ENCODE measurements around the gene RNPS1.

The RNPS1 gene

DNA sequence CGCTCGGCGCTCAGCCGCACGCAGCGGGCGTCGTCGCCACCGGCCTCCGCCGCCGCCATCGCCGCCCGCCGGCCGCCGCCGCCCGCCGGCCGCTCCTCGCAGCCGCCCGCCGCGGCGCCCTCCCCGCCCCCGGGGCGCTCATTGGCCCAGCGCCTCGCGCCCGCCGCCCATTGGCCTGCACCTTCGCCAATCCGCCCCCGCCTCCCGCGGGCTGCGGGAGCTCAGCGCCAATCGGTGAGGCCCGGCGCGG, 53.3 kb downstream of the RNPS1 start, which contains the start of gene PGP:
TSS of gene PGP (minus strand) at position 122 of the 250 bp plus-strand sequence. CDS start at position 59, 63 bp downstream.
- TF ChIP-seq EZH2phosphoT487 (conservative IDR thresholded peaks at IDR 0.05; ENCODE audit: low read length) (no peak), CTCF (IDR thresholded peaks at IDR 0.05; ENCODE audit: insufficient read depth, low read length, poor library complexity, severe bottlenecking) (no peak)

DNA sequence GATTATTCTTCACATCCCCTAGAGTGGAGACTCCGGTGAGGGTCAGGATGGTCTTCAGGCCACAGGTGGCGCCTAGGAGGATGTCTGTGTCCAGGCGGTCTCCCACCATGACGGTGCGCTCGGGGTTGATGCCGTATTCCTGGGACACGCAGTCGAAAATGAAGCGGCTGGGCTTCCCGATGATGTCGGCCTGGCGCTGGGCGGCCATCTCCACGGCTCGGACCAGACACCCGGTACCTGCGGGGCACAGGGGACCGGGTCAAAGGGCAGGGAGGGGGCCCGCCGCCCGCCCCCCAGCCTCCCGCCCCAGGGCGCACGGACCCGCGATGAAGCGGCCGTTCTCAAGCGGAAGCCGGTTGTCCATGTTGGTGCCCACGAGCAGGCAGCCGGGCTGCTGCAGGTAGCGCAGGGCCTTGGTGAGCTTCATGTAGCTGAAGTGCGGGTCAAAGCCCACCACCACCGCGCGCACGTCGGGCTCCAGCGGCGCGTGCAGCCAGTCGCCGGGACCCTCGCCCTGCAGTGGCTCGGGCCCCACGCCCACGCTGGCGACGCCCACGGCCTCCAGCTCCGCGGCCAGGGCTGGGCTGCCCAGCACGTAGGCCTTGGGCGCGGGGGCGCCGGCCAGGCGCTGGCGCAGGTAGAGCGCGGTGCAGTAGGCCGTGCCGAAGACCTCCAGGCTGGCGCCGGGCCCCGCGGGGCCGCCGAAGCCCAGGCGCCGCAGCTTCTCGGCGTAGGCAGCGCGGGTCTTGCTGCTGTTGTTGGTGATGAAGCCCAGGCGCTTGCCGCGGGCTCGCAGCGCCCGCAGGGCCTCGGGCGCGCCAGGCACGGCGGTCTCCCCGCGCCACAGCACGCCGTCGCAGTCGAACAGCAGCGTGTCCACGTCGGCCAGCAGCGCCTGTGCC, 53.9 kb downstream of the RNPS1 start:
- TF ChIP-seq EZH2phosphoT487 (conservative IDR thresholded peaks at IDR 0.05; ENCODE audit: low read length) (no peak), CTCF (IDR thresholded peaks at IDR 0.05; ENCODE audit: insufficient read depth, low read length, poor library complexity, severe bottlenecking) (no peak)
- Histone ChIP-seq H3K4me3 (ENCODE audit: insufficient read depth, low read length, poor library complexity, severe bottlenecking) (peak overlapping the region; percentile 92), H3K4me2 (ENCODE audit: low read depth, low read length, poor library complexity, severe bottlenecking) (peak overlapping the region; percentile 66), H3K79me2 (ENCODE audit: insufficient read depth, low read length) (peaks cover 18% of the 10 kb centered on the region), H3K9ac (ENCODE audit: low read length) (peak overlapping the region; percentile 98), H3K36me3 (ENCODE audit: low read length) (no peaks in the 10 kb centered on the region), H3K9me3 (ENCODE audit: insufficient read depth, low read length) (no peaks in the 10 kb centered on the region), H4K20me1 (ENCODE audit: low read depth, low read length) (no peaks in the 10 kb centered on the region), H3K27ac (ENCODE audit: low read depth, low read length) (peak overlapping the region; percentile 55), H2AFZ (ENCODE audit: low read depth, low read length, severe bottlenecking) (no peak overlapping the region), H3F3A (ENCODE audit: insufficient read depth) (peaks cover 16% of the 10 kb centered on the region; the same call in 1 of the 2 replicates), H3K9me2 (replicated peaks; ENCODE audit: insufficient read depth, low read length) (no peaks in the 10 kb centered on the region), H3K27me3 (ENCODE audit: low read length) (no peaks in the 10 kb centered on the region)

More for the DNA sequence above, 53.3 kb downstream of the RNPS1 start, which contains the start of gene PGP:
- Histone ChIP-seq H3F3A (ENCODE audit: insufficient read depth) (peaks cover 16% of the 10 kb centered on the region; the same call in 1 of the 2 replicates), H3K4me3 (ENCODE audit: insufficient read depth, low read length, poor library complexity, severe bottlenecking) (peak within 1 kb of the TSS; percentile 99), H3K36me3 (ENCODE audit: low read length) (no peaks in the 10 kb centered on the region), H3K79me2 (ENCODE audit: insufficient read depth, low read length) (peaks cover 18% of the 10 kb centered on the region), H3K9ac (ENCODE audit: low read length) (peak within 1 kb of the TSS; percentile 98), H3K27me3 (ENCODE audit: low read length) (no peaks in the 10 kb centered on the region), H3K9me3 (ENCODE audit: insufficient read depth, low read length) (no peaks in the 10 kb centered on the region), H2AFZ (ENCODE audit: low read depth, low read length, severe bottlenecking) (peak within 1 kb of the TSS; percentile 83), H3K27ac (ENCODE audit: low read depth, low read length) (peak within 1 kb of the TSS; percentile 80), H3K9me2 (replicated peaks; ENCODE audit: insufficient read depth, low read length) (no peaks in the 10 kb centered on the region), H4K20me1 (ENCODE audit: low read depth, low read length) (no peaks in the 10 kb centered on the region), H3K4me2 (ENCODE audit: low read depth, low read length, poor library complexity, severe bottlenecking) (peak within 1 kb of the TSS; percentile 77)

DNA sequence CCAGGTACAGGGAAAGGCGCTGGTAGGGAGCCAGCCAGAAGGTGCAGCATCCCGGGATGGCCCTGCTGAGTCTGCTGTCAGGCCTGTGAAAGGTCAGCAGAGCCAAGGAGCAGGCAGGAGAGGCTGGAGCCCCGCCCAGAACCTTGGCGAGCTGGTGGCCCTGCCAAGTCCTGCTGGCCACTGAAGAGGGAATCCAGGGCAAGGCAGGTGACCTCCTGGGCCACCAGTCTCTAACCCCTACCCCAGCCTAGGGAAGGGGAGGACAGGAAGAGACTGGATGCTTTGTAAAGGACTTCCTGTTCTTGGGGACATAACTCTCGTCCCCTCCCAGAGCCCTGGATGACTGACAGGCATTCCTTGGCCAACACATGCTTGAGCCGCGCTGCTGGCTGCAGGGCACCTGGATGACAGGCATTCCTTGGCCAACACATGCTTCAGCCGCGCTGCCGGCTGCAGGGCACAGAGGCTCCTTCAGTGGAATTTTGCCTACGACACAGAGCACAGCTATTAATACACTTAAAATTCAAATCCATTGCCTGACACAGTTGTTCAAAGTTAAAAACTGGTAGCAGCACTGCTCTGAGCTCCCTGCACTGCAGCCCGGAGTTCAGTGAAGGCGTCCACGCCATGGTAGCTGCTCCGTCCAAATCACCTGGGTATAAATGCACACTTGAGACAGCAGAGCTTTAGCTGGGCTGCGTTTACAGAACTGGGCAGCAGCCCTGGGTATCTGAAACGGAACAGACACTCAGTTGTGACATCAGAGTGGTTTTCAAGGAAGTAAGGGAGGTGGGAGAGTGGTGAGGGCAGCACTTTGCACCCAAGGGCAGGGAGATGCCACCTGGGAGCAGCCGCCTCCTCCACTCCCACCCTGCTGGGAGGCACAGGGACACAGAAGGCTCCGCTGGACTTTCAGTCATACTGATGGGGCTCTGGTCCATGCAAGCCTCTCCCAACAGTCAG, 55.3 kb downstream of the RNPS1 start:
- Histone ChIP-seq H3K9me3 (ENCODE audit: insufficient read depth, low read length) (no peaks in the 10 kb centered on the region), H3K9ac (ENCODE audit: low read length) (peak overlapping the region; percentile 98), H3K4me3 (ENCODE audit: insufficient read depth, low read length, poor library complexity, severe bottlenecking) (peak overlapping the region; percentile 92), H3K9me2 (replicated peaks; ENCODE audit: insufficient read depth, low read length) (no peaks in the 10 kb centered on the region), H3K36me3 (ENCODE audit: low read length) (no peaks in the 10 kb centered on the region), H3K4me2 (ENCODE audit: low read depth, low read length, poor library complexity, severe bottlenecking) (peak overlapping the region; percentile 66), H3F3A (ENCODE audit: insufficient read depth) (peaks cover 16% of the 10 kb centered on the region; the same call in 1 of the 2 replicates), H2AFZ (ENCODE audit: low read depth, low read length, severe bottlenecking) (no peak overlapping the region), H4K20me1 (ENCODE audit: low read depth, low read length) (no peaks in the 10 kb centered on the region), H3K27me3 (ENCODE audit: low read length) (no peaks in the 10 kb centered on the region), H3K79me2 (ENCODE audit: insufficient read depth, low read length) (peaks cover 18% of the 10 kb centered on the region), H3K27ac (ENCODE audit: low read depth, low read length) (0 out of 2 replicates have a peak overlapping the region, but pooled peaks have one; percentile 9)
- no peak for TF ChIP-seq CTCF (IDR thresholded peaks at IDR 0.05; ENCODE audit: insufficient read depth, low read length, poor library complexity, severe bottlenecking)
- TF ChIP-seq EZH2phosphoT487 (conservative IDR thresholded peaks at IDR 0.05; ENCODE audit: low read length) = no peak
